GM12878 (cell line): ENCODE measurements around the gene MYO9B. TPM values are rescaled to one million over a fixed set of nuclear protein-coding genes. Genes with fewer than 3 reads are reported as not detected.

ENCODE experiments used
- ATAC-seq: fragments of 200-7000 bp; cut with Tn5 transposase; 3 replicates; pipeline ENCODE4 v1.9.1; 2020; ENCODE audit warnings: mild to moderate bottlenecking, moderate library complexity
- BruUV-seq: library from RNA; stranded (reverse); fragments of 400-500 nt; replicated peaks from 2 replicates; lab custom pipeline; 2021; lab: Mats Ljungman, UMichigan
- CTCF ChIA-PET: fragments of 300-600 bp; sonication (Branson Sonifier 250); formaldehyde crosslinking; extraction: SDS; loops from one replicate; lab custom pipeline; 2021; ENCODE audit warnings: inconsistent platforms; lab: Yijun Ruan, JAX
- POLR2A ChIA-PET: fragments of 350-600 bp; formaldehyde crosslinking; extraction: SDS; loops from one replicate; lab custom pipeline; 2021; ENCODE audit warnings: inconsistent platforms; lab: Charles Lee
- RAD21 ChIA-PET: fragments of 300-600 bp; sonication (Branson Sonifier 250); formaldehyde crosslinking; loops from one replicate; lab custom pipeline; 2023; ENCODE audit warnings: antibody characterized with exemption; ENCODE audit not compliant: unreplicated experiment; lab: Charles Lee
- SMC1A ChIA-PET: fragments of 300-600 bp; sonication (Branson Sonifier 250); formaldehyde crosslinking; loops from one replicate; lab custom pipeline; 2023; ENCODE audit not compliant: unreplicated experiment, uncharacterized antibody; lab: Charles Lee
- DNase-seq: peaks from one replicate; pipeline ENCODE4 v3.0.0-alpha.2; 2011; ENCODE audit warnings: low read depth, low spot score
- FAIRE-seq: peaks from 3 replicates; lab custom pipeline; 2011; peaks lifted over from hg19 to GRCh38; lab: Jason Lieb, UNC
- H2AFZ ChIP-seq: 2 replicates; pipeline ENCODE4 v1.6.0; 2011; ENCODE audit warnings: low read depth, low read length, control low read depth; ENCODE audit not compliant: control insufficient read depth
- H3K27ac ChIP-seq: 2 replicates; pipeline ENCODE4 v1.5.1; 2011; ENCODE audit warnings: control low read depth; ENCODE audit not compliant: control insufficient read depth, insufficient read depth
- H3K27me3 ChIP-seq, 2 experiments: replicated peaks in 1 of 2; 2 replicates each; pipeline versions ENCODE4 v1.6.0 to v1.6.1; 2011; ENCODE audit warnings: low read length in 1 of 2; ENCODE audit not compliant: control insufficient read depth in 2 of 2, insufficient read depth in 2 of 2
- H3K36me3 ChIP-seq, 2 experiments: 2 replicates each; pipeline ENCODE4 v1.5.1; 2011; ENCODE audit warnings: low read length in 1 of 2; ENCODE audit not compliant: control insufficient read depth in 2 of 2, insufficient read depth in 2 of 2
- H3K4me1 ChIP-seq: 2 replicates; pipeline ENCODE4 v1.6.1; 2011; ENCODE audit warnings: mild to moderate bottlenecking, low read length, moderate library complexity, mixed read lengths; ENCODE audit not compliant: control insufficient read depth, insufficient read depth
- H3K4me2 ChIP-seq: 2 replicates; pipeline ENCODE4 v1.6.0; 2011; ENCODE audit warnings: control low read depth; ENCODE audit not compliant: control insufficient read depth, insufficient read depth
- H3K4me3 ChIP-seq: fragments of 200-600 bp; sonication (generic); 2 replicates; pipeline ENCODE4 v1.5.1; 2016
- H3K79me2 ChIP-seq: 2 replicates; pipeline ENCODE4 v1.6.0; 2011; ENCODE audit warnings: low read length; ENCODE audit not compliant: control insufficient read depth, insufficient read depth
- H3K9ac ChIP-seq: 2 replicates; pipeline ENCODE4 v1.8.0; 2011; ENCODE audit warnings: low read length, control low read depth, mixed read lengths; ENCODE audit not compliant: control insufficient read depth, insufficient read depth
- H3K9me3 ChIP-seq: replicated peaks from 3 replicates; pipeline ENCODE4 v1.5.1; 2011; ENCODE audit warnings: mild to moderate bottlenecking, low read length; ENCODE audit not compliant: control insufficient read depth, insufficient read depth
- H4K20me1 ChIP-seq: 2 replicates; pipeline ENCODE4 v1.6.0; 2011; ENCODE audit not compliant: control insufficient read depth, insufficient read depth
- MEF2B ChIP-seq: fragments of 450-650 bp; IDR thresholded peaks from 2 replicates; pipeline ENCODE4 v1.6.1; 2018; ENCODE audit warnings: mild to moderate bottlenecking, moderate library complexity; ENCODE audit not compliant: partially characterized antibody, poor library complexity, severe bottlenecking
- NR2F1 ChIP-seq: fragments of 450-650 bp; conservative IDR thresholded peaks from 2 replicates; pipeline ENCODE4 v1.6.1; 2017; ENCODE audit warnings: mild to moderate bottlenecking
- WGBS: methylation state at CpG from one replicate; pipeline ENCODE4 v1.1.6; 2016; ENCODE audit warnings: low lambda C conversion rate; ENCODE audit not compliant: insufficient replicate concordance, insufficient coverage; ENCODE audit errors: missing lambda C conversion rate; 5-methylcytosine and 5-hydroxymethylcytosine counted together
- in situ Hi-C: fragments of 300-500 bp; cut with MboI; formaldehyde crosslinking; loops from 9 replicates; pipeline ENCODE4 v1.14.3; 2018; ENCODE audit warnings: mixed read lengths
- intact Hi-C: fragments of 100-400 bp; cut with micrococcal nuclease; formaldehyde crosslinking; loops from one replicate; pipeline ENCODE4 v1.14.2; 2022; ENCODE audit not compliant: unreplicated experiment
- polyA plus RNA-seq, 11 experiments: library from polyadenylated mRNA; depleted of rRNA in 4 of 11; unstranded in 6 of 11; stranded (reverse) in 5 of 11; fragments of >200 nt; fragmentation: Nextera tagmentation in 4 of 11; fragmentation: Illumina TruSeq in 1 of 11; extraction: Ambion mirVana in 4 of 11; extraction: Trizol in 1 of 11; gene quantifications; 1 replicate in 1 of 11; 2 replicates in 10 of 11; pipeline versions ENCODE4 v1.2.1 to v1.2.3, GENCODE V29; 2011 to 2016; ENCODE audit warnings: inconsistent platforms in 2 of 11, missing spikeins in 2 of 11, low read depth in 1 of 11
- total RNA-seq, 4 experiments: library from RNA; depleted of rRNA in 3 of 4; stranded (reverse); fragments of >200 nt in 3 of 4; fragmentation: Illumina TruSeq in 1 of 4; extraction: Trizol in 1 of 4; gene quantifications; 2 replicates each; pipeline versions ENCODE4 v1.2.1 to v1.2.3, GENCODE V29; 2013 to 2021
- TF ChIP-seq, protein P1 (sequence below): fragments of 450-650 bp; formaldehyde crosslinking; IDR thresholded peaks from 2 replicates; pipeline ENCODE4 v1.5.0; 2022; ENCODE audit warnings: mild to moderate bottlenecking, missing genetic modification characterization

The MYO9B gene
- total and polyA plus RNA-seq, 10 of the 15 experiments (the other 5 are each of a cell fraction or from before 2014, with no cell fraction given): 5.4 to 165 (median 45.8) TPM

DNA sequence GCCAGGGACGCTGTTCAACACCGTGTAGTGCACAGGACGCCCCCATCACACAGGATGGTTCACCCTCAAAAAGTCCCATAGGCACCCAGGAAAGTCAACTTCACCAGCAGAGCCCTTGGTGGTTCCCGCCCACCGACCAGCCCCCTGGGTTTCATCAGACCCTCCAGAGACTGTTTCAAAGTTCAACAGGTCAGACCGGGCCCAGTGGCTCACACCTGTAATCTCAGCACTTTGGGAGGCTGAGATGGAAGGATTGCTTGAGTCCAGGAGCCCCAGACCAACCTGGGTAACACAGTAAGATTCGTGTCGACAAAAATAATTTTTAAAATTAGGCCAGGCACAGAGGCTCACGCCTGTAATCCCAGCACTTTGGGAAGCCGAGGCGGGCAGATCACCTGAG lies 61.0 kb downstream of the MYO9B start:
- no peak for FAIRE-seq
- no peak for ATAC-seq
- intact Hi-C loops: no loop called here
- POLR2A ChIA-PET: interaction anchor here (0.8 to 1.2 kb wide), 6 partner anchors 11 to 105 kb away, joined by 3 to 5 read pairs (median 3); no protein-coding TSS in a partner anchor
- H3K4me3 ChIP-seq: no peak overlapping the region
- TF ChIP-seq, protein P1, sequence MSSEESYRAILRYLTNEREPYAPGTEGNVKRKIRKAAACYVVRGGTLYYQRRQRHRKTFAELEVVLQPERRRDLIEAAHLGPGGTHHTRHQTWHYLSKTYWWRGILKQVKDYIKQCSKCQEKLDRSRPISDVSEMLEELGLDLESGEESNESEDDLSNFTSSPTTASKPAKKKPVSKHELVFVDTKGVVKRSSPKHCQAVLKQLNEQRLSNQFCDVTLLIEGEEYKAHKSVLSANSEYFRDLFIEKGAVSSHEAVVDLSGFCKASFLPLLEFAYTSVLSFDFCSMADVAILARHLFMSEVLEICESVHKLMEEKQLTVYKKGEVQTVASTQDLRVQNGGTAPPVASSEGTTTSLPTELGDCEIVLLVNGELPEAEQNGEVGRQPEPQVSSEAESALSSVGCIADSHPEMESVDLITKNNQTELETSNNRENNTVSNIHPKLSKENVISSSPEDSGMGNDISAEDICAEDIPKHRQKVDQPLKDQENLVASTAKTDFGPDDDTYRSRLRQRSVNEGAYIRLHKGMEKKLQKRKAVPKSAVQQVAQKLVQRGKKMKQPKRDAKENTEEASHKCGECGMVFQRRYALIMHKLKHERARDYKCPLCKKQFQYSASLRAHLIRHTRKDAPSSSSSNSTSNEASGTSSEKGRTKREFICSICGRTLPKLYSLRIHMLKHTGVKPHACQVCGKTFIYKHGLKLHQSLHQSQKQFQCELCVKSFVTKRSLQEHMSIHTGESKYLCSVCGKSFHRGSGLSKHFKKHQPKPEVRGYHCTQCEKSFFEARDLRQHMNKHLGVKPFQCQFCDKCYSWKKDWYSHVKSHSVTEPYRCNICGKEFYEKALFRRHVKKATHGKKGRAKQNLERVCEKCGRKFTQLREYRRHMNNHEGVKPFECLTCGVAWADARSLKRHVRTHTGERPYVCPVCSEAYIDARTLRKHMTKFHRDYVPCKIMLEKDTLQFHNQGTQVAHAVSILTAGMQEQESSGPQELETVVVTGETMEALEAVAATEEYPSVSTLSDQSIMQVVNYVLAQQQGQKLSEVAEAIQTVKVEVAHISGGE (CRISPR knock-in tag): no peak
- TF ChIP-seq NR2F1: 0 out of 2 replicates have a peak, but pooled peaks have one; percentile 20
- TF ChIP-seq MEF2B: peak; percentile 41
- TF ChIP-seq, all 136 proteins: peak for 2
- peaks cover 6 to 16% of the 10 kb centered on the region in 2 experiments for H3K36me3 ChIP-seq
- no TSS peak for BruUV-seq
- no peaks in the 10 kb centered on the region for H4K20me1 ChIP-seq
- in situ Hi-C loops: no loop called here
- ChIA-PET SMC1A (interaction anchor here (1.0 to 1.8 kb wide), 2 partner anchors 11 to 29 kb away, joined by 3 to 9 read pairs; no protein-coding TSS in a partner anchor), CTCF (interaction anchor here (0.7 to 1.2 kb wide), 3 partner anchors 11 to 59 kb away, joined by 3 read pairs; no protein-coding TSS in a partner anchor), RAD21 (interaction anchor here (1.0 kb wide), 1 partner anchor 14 kb away, joined by 3 read pairs; no protein-coding TSS in a partner anchor)
- H2AFZ ChIP-seq: no peak overlapping the region
- no peak overlapping the region for H3K27ac ChIP-seq
- H3K4me1 ChIP-seq: peaks cover 39% of the 10 kb centered on the region
- H3K79me2 ChIP-seq: peaks cover 45% of the 10 kb centered on the region
- DNase-seq: no peak
- no peak overlapping the region for H3K4me2 ChIP-seq
- no peaks in the 10 kb centered on the region; the same call in 1 of the 3 replicates for H3K9me3 ChIP-seq
- 81% methylated on average over 11 of the region's 11 CpGs for WGBS
- no peak overlapping the region for H3K9ac ChIP-seq
- H3K27me3 ChIP-seq: no peaks in the 10 kb centered on the region
